ENCODE data around the gene ANKRD33B. TPM values are rescaled to one million over a fixed set of nuclear protein-coding genes. Genes with fewer than 3 reads are reported as not detected.

The ANKRD33B gene
- total RNA-seq, 1 experiment from 2014 or later: 10.9 TPM

- no peak overlapping the region for H3K9ac ChIP-seq (ENCODE audit: low read length)
- no peaks in the 10 kb centered on the region for H4K20me1 ChIP-seq (ENCODE audit: insufficient read depth)
- no peak for DNase-seq (ENCODE audit: low read depth, low spot score)
- no peak overlapping the region for H2AFZ ChIP-seq (ENCODE audit: low read depth, low read length, poor library complexity, severe bottlenecking)
- H3K4me3 ChIP-seq (replicated peaks in 1 of 2; ENCODE audit: low read depth in 1 of 2, low read length in 2 of 2): no peak overlapping the region
- H3K9me3 ChIP-seq (ENCODE audit: control insufficient read depth in 1 of 2, insufficient read depth in 1 of 2, low read depth in 1 of 2, low read length in 2 of 2): no peaks in the 10 kb centered on the region
- H3K36me3 ChIP-seq (ENCODE audit: control insufficient read depth in 1 of 2, insufficient read depth in 2 of 2, low read length in 2 of 2): no peaks in the 10 kb centered on the region
- H3K4me2 ChIP-seq (ENCODE audit: low read length): no peak overlapping the region
- intact Hi-C loops (cut with micrococcal nuclease): no loop called here
- ATAC-seq: no peak
- H3K27me3 ChIP-seq (ENCODE audit: insufficient read depth, low read length): no peaks in the 10 kb centered on the region
- H3K4me1 ChIP-seq (ENCODE audit: control insufficient read depth in 1 of 2, insufficient read depth in 2 of 2, low read length in 2 of 2): peaks cover 0 to 29% of the 10 kb centered on the region in 2 experiments; a peak in 2 of 4 replicates
- POLR2A ChIA-PET: no interaction called here
- CTCF ChIA-PET: no interaction called here
- no peak overlapping the region for H3K27ac ChIP-seq (ENCODE audit: low read depth, low read length)
- no peaks in the 10 kb centered on the region for H3K79me2 ChIP-seq (ENCODE audit: insufficient read depth, low read length)
- no peaks in the 10 kb centered on the region for H3K9me2 ChIP-seq (ENCODE audit: insufficient read depth)
- RAD21 ChIA-PET (ENCODE audit: low non-redundant PET in 1 of 2, low total read pairs in 2 of 2, uncharacterized antibody in 2 of 2, unreplicated experiment in 2 of 2): no interaction called here
- no TSS peak for BruUV-seq (replicated peaks)
- TF ChIP-seq CEBPB (IDR thresholded peaks at IDR 0.05; ENCODE audit: low read depth): no peak
- TF ChIP-seq POLR2A (IDR thresholded peaks at IDR 0.05; ENCODE audit: borderline replicate concordance, extremely low read depth, insufficient read depth, insufficient read length): no peak
- no peak for TF ChIP-seq ELF1 (IDR thresholded peaks at IDR 0.05; ENCODE audit: borderline replicate concordance, low read depth)
- no peak for TF ChIP-seq CTCF (IDR thresholded peaks at IDR 0.05 in 2 of 3, conservative IDR thresholded peaks at IDR 0.05 in 1 of 3; ENCODE audit: borderline replicate concordance in 1 of 3, insufficient read depth in 1 of 3, low read depth in 2 of 3, low read length in 2 of 3)
- TF ChIP-seq ZFX (IDR thresholded peaks at IDR 0.05): no peak
Measured at GRCh38 chr5:10669983-10670382, 106.1 kb downstream of the ANKRD33B start.

- CTCF ChIA-PET: no interaction called here
- Histone ChIP-seq H3K4me2 (ENCODE audit: low read length) (no peak overlapping the region), H3K27me3 (ENCODE audit: insufficient read depth, low read length) (no peaks in the 10 kb centered on the region), H3K27ac (ENCODE audit: low read depth, low read length) (no peak overlapping the region), H3K9me2 (ENCODE audit: insufficient read depth) (no peaks in the 10 kb centered on the region), H4K20me1 (ENCODE audit: insufficient read depth) (no peaks in the 10 kb centered on the region), H3K79me2 (ENCODE audit: insufficient read depth, low read length) (no peaks in the 10 kb centered on the region), H3K4me3 (replicated peaks in 1 of 2; ENCODE audit: low read depth in 1 of 2, low read length in 2 of 2) (no peak overlapping the region), H2AFZ (ENCODE audit: low read depth, low read length, poor library complexity, severe bottlenecking) (no peak overlapping the region), H3K4me1 (ENCODE audit: control insufficient read depth in 1 of 2, insufficient read depth in 2 of 2, low read length in 2 of 2) (peaks cover 0 to 29% of the 10 kb centered on the region in 2 experiments; a peak in 2 of 4 replicates), H3K36me3 (ENCODE audit: control insufficient read depth in 1 of 2, insufficient read depth in 2 of 2, low read length in 2 of 2) (no peaks in the 10 kb centered on the region), H3K9ac (ENCODE audit: low read length) (no peak overlapping the region), H3K9me3 (ENCODE audit: control insufficient read depth in 1 of 2, insufficient read depth in 1 of 2, low read depth in 1 of 2, low read length in 2 of 2) (no peaks in the 10 kb centered on the region)
- POLR2A ChIA-PET: no interaction called here
- intact Hi-C loops (cut with micrococcal nuclease): no loop called here
- RAD21 ChIA-PET (ENCODE audit: low non-redundant PET in 1 of 2, low total read pairs in 2 of 2, uncharacterized antibody in 2 of 2, unreplicated experiment in 2 of 2): no interaction called here
- BruUV-seq (replicated peaks): no TSS peak
- ATAC-seq (no peak), DNase-seq (ENCODE audit: low read depth, low spot score) (no peak)
- TF ChIP-seq ELF1 (IDR thresholded peaks at IDR 0.05; ENCODE audit: borderline replicate concordance, low read depth) (no peak), YY1 (IDR thresholded peaks at IDR 0.05; ENCODE audit: extremely low read depth, insufficient replicate concordance, low read depth, low read length) (no peak), SP1 (IDR thresholded peaks at IDR 0.05; ENCODE audit: low read depth) (no peak), CTCF (IDR thresholded peaks at IDR 0.05 in 2 of 3, conservative IDR thresholded peaks at IDR 0.05 in 1 of 3; ENCODE audit: borderline replicate concordance in 1 of 3, insufficient read depth in 1 of 3, low read depth in 2 of 3, low read length in 2 of 3) (no peak), ZBTB33 (IDR thresholded peaks at IDR 0.05; ENCODE audit: extremely low read depth, insufficient replicate concordance, low read length) (no peak), ATF3 (IDR thresholded peaks at IDR 0.05) (no peak), FOSL1 (IDR thresholded peaks at IDR 0.05; ENCODE audit: low read depth) (no peak), SIN3A (IDR thresholded peaks at IDR 0.05; ENCODE audit: low read depth) (no peak), CEBPB (IDR thresholded peaks at IDR 0.05; ENCODE audit: low read depth) (no peak)
Measured at GRCh38 chr5:10671041-10672008, 107.5 kb downstream of the ANKRD33B start.

Data from HCT116 (cell line).